Hair follicle dermal papilla cell (primary cell): ENCODE measurements around the gene GLB1L2. TPM values are rescaled to one million over a fixed set of nuclear protein-coding genes. Genes with fewer than 3 reads are reported as not detected.

Experiments
- total RNA-seq: library from RNA; depleted of rRNA; stranded (reverse); fragments of >200 nt; gene quantifications from 2 replicates; pipeline ENCODE4 v1.2.3, GENCODE V29; 2012

The GLB1L2 gene
- total RNA-seq, result 0.73 and 2.4 TPM in 2 replicates

GRCh38 chr11:134331354-134332188 is at the start of gene GLB1L2:
GLB1L2 (plus strand) TSS chr11:134331988; CDS start chr11:134332062, 74 bp downstream.

GRCh38 chr11:134412203-134413042 is 80.6 kb downstream of the GLB1L2 start, which contains the start of gene B3GAT1:
B3GAT1 (minus strand) TSS chr11:134412242; CDS start chr11:134387659, 24,583 bp downstream.

Other genes starting within 250 kb of the GLB1L2 start
- gene NCAPD3, start 108.0 kb upstream of the GLB1L2 start, total RNA-seq, result 8.9 and 14.4 TPM in 2 replicates
- gene VPS26B, start 107.3 kb upstream of the GLB1L2 start, total RNA-seq, result 53.1 and 53.9 TPM in 2 replicates
- 24.0 and 26.5 TPM in 2 replicates for gene THYN1, start 78.6 kb upstream of the GLB1L2 start, total RNA-seq
- 13.2 and 14.3 TPM in 2 replicates for gene ACAD8, start 78.4 kb upstream of the GLB1L2 start, total RNA-seq
- 0.49 and 0.81 TPM in 2 replicates for gene GLB1L3, start 55.6 kb upstream of the GLB1L2 start, total RNA-seq
- gene B3GAT1, start 80.3 kb downstream of the GLB1L2 start, total RNA-seq, result not detected in 2 replicates